ENCODE data around the gene ITCH. TPM values are rescaled to one million over a fixed set of nuclear protein-coding genes. Genes with fewer than 3 reads are reported as not detected.

The ITCH gene
- total RNA-seq, 1 experiment from 2014 or later, result 63.9 TPM

DNA sequence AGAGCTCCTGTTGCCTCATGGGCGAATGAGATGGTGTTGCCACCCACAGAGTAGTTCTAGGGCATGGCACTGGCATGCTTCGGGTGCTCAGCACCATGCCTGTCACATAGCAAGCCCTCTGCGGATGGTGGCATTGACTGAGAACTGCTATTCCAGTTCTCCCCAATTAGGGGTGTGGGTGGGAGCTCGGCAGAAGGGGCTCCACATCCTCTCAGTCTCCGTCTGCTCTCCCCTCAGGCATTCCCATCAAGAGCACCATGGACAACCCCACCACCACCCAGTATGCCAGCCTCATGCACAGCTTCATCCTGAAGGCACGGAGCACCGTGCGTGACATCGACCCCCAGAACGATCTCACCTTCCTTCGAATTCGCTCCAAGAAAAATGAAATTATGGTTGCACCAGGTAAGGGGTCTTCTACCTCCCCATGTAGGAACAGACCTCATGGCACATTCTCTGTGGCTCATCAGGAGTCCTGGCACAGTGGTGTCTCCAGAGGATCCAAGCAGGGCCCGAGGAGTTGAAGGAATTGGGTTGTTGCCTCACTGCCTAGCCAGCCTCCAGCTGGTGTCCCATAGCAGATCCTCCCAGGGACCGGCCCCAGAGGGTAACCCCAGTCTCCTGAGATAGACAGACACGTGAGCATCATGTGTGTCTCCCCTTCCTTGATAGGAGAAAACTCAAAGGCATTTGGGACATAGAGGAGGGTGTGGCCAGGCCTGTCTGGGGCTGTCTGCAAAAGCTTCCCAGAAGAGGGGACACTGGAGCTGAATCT lies 171.5 kb downstream of the ITCH start:
- TF ChIP-seq POLR2AphosphoS5 (IDR thresholded peaks at IDR 0.05; ENCODE audit: low read depth, low read length) (no peak), TCF7L2 (IDR thresholded peaks at IDR 0.05; ENCODE audit: low read depth, low read length) (no peak), SIN3A (IDR thresholded peaks at IDR 0.05; ENCODE audit: borderline replicate concordance, insufficient read depth, low read depth, low read length) (no peak)
- TF ChIP-seq, protein P1, sequence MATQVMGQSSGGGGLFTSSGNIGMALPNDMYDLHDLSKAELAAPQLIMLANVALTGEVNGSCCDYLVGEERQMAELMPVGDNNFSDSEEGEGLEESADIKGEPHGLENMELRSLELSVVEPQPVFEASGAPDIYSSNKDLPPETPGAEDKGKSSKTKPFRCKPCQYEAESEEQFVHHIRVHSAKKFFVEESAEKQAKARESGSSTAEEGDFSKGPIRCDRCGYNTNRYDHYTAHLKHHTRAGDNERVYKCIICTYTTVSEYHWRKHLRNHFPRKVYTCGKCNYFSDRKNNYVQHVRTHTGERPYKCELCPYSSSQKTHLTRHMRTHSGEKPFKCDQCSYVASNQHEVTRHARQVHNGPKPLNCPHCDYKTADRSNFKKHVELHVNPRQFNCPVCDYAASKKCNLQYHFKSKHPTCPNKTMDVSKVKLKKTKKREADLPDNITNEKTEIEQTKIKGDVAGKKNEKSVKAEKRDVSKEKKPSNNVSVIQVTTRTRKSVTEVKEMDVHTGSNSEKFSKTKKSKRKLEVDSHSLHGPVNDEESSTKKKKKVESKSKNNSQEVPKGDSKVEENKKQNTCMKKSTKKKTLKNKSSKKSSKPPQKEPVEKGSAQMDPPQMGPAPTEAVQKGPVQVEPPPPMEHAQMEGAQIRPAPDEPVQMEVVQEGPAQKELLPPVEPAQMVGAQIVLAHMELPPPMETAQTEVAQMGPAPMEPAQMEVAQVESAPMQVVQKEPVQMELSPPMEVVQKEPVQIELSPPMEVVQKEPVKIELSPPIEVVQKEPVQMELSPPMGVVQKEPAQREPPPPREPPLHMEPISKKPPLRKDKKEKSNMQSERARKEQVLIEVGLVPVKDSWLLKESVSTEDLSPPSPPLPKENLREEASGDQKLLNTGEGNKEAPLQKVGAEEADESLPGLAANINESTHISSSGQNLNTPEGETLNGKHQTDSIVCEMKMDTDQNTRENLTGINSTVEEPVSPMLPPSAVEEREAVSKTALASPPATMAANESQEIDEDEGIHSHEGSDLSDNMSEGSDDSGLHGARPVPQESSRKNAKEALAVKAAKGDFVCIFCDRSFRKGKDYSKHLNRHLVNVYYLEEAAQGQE (IDR thresholded peaks at IDR 0.05; ENCODE audit: insufficient read depth in 1 of 2, low read depth in 2 of 2, low read length in 1 of 2), result no peak
- TF ChIP-seq, protein P2, sequence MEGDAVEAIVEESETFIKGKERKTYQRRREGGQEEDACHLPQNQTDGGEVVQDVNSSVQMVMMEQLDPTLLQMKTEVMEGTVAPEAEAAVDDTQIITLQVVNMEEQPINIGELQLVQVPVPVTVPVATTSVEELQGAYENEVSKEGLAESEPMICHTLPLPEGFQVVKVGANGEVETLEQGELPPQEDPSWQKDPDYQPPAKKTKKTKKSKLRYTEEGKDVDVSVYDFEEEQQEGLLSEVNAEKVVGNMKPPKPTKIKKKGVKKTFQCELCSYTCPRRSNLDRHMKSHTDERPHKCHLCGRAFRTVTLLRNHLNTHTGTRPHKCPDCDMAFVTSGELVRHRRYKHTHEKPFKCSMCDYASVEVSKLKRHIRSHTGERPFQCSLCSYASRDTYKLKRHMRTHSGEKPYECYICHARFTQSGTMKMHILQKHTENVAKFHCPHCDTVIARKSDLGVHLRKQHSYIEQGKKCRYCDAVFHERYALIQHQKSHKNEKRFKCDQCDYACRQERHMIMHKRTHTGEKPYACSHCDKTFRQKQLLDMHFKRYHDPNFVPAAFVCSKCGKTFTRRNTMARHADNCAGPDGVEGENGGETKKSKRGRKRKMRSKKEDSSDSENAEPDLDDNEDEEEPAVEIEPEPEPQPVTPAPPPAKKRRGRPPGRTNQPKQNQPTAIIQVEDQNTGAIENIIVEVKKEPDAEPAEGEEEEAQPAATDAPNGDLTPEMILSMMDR (IDR thresholded peaks at IDR 0.05), result no peak
- ChIA-PET POLR2A (no interaction called here), CTCF (interaction anchor here (0.5 kb wide), 1 partner anchor 150 kb away, joined by 3 read pairs; no protein-coding TSS in a partner anchor)
- Histone ChIP-seq H3K27me3 (ENCODE audit: control insufficient read depth, insufficient read depth, low read length) (no peaks in the 10 kb centered on the region), H3K9me3 (ENCODE audit: control insufficient read depth, insufficient read depth, low read depth, low read length) (no peaks in the 10 kb centered on the region), H3K27ac (ENCODE audit: low read length) (no peak overlapping the region), H3K4me3 (ENCODE audit: low read depth in 2 of 2, low read length in 2 of 2) (no peak overlapping the region), H3K36me3 (ENCODE audit: control insufficient read depth, insufficient read depth, low read length) (peaks cover 4% of the 10 kb centered on the region; the same call in 1 of the 2 replicates), H3K4me1 (ENCODE audit: control insufficient read depth, insufficient read depth, low read length) (no peaks in the 10 kb centered on the region)
- intact Hi-C loops (cut with micrococcal nuclease; ENCODE audit: unreplicated experiment), result no loop called here
- BruUV-seq (replicated peaks), result no TSS peak
- no peak for ATAC-seq
- DNase-seq (ENCODE audit: low read depth, low spot score), result no peak
- in situ Hi-C loops (cut with HindIII; ENCODE audit: low pct_unique_long_range_greater_than_20kb, low sequenced_read_pairs), result no loop called here

GRCh38 chr20:34535301-34535840 lies 172.3 kb downstream of the ITCH start:
- intact Hi-C loops (cut with micrococcal nuclease; ENCODE audit: unreplicated experiment), result no loop called here
- in situ Hi-C loops (cut with HindIII; ENCODE audit: low pct_unique_long_range_greater_than_20kb, low sequenced_read_pairs), result no loop called here
- POLR2A ChIA-PET, result no interaction called here

More at GRCh38 chr20:34535301-34535840, 172.3 kb downstream of the ITCH start:
- no TSS peak for BruUV-seq (replicated peaks)
- Histone ChIP-seq H3K4me1 (ENCODE audit: control insufficient read depth, insufficient read depth, low read length) (no peaks in the 10 kb centered on the region), H3K27me3 (ENCODE audit: control insufficient read depth, insufficient read depth, low read length) (no peaks in the 10 kb centered on the region), H3K4me3 (ENCODE audit: low read depth in 2 of 2, low read length in 2 of 2) (no peak overlapping the region), H3K36me3 (ENCODE audit: control insufficient read depth, insufficient read depth, low read length) (peaks cover 4% of the 10 kb centered on the region; the same call in 1 of the 2 replicates), H3K9me3 (ENCODE audit: control insufficient read depth, insufficient read depth, low read depth, low read length) (no peaks in the 10 kb centered on the region), H3K27ac (ENCODE audit: low read length) (no peak overlapping the region)
- DNase-seq (ENCODE audit: low read depth, low spot score), result no peak
- ATAC-seq, result no peak
- CTCF ChIA-PET, result interaction anchor here (0.5 kb wide), 1 partner anchor 151 kb away, joined by 3 read pairs; no protein-coding TSS in a partner anchor
- TF ChIP-seq SIN3A (IDR thresholded peaks at IDR 0.05; ENCODE audit: borderline replicate concordance, insufficient read depth, low read depth, low read length), result no peak
- TF ChIP-seq TCF7L2 (IDR thresholded peaks at IDR 0.05; ENCODE audit: low read depth, low read length), result no peak
- TF ChIP-seq, protein P2 (IDR thresholded peaks at IDR 0.05), result no peak
- TF ChIP-seq, protein P1 (IDR thresholded peaks at IDR 0.05; ENCODE audit: insufficient read depth in 1 of 2, low read depth in 2 of 2, low read length in 1 of 2), result no peak
